Kidney (tissue), 22 donors: ENCODE data around the gene SPATA24. TPM values are rescaled to one million over a fixed set of nuclear protein-coding genes. Genes with fewer than 3 reads are reported as not detected.
A peak's percentile ranks its signal among the peaks of the same experiment; 100 is the strongest.

Experiments
- DNase-seq, 5 donors: peaks; one replicate each; pipeline ENCODE4 v3.0.0-alpha.2; 2013 to 2020
- FAIRE-seq: peaks from 2 replicates; lab custom pipeline; 2012; peaks lifted over from hg19 to GRCh38; lab: Jason Lieb, UNC
- H3K27ac ChIP-seq, 2 donors: one replicate each; pipeline ENCODE4 v1.7.0; 2013; ENCODE audit warnings: low read depth in 2 of 2, low read length in 2 of 2, inconsistent platforms in 1 of 2
- H3K27me3 ChIP-seq: one replicate; pipeline ENCODE4 v1.7.1; 2013; ENCODE audit warnings: low read length, inconsistent platforms; ENCODE audit not compliant: control insufficient read depth, insufficient read depth
- H3K36me3 ChIP-seq, 3 donors: one replicate each; pipeline versions ENCODE4 v1.7.0 to v1.7.1; 2013; ENCODE audit warnings: low read length in 3 of 3, control low read depth in 1 of 3, inconsistent platforms in 1 of 3; ENCODE audit not compliant: insufficient read depth in 3 of 3, control insufficient read depth in 2 of 3
- H3K4me1 ChIP-seq, 3 donors: one replicate each; pipeline versions ENCODE4 v1.7.0 to v1.7.1; 2013; ENCODE audit warnings: low read length in 3 of 3, inconsistent platforms in 1 of 3, low read depth in 1 of 3; ENCODE audit not compliant: control insufficient read depth in 2 of 3, insufficient read depth in 2 of 3
- H3K4me3 ChIP-seq, 3 donors: one replicate each; pipeline versions ENCODE4 v1.7.0 to v1.8.1; 2013; ENCODE audit warnings: low read length in 3 of 3, control low read depth in 1 of 3, inconsistent platforms in 1 of 3
- H3K9ac ChIP-seq, 3 donors: one replicate each; pipeline versions ENCODE4 v1.7.0 to v1.7.1; 2013; ENCODE audit warnings: low read length in 3 of 3, control low read depth in 1 of 3, inconsistent platforms in 1 of 3
- H3K9me3 ChIP-seq, 3 donors: one replicate each; pipeline versions ENCODE4 v1.7.0 to v1.7.1; 2013; ENCODE audit warnings: low read length in 3 of 3, control low read depth in 1 of 3, inconsistent platforms in 1 of 3; ENCODE audit not compliant: control insufficient read depth in 2 of 3, insufficient read depth in 1 of 3
- CTCF ChIP-seq: IDR thresholded peaks from 3 replicates; pipeline ENCODE4 v1.5.1; 2012; ENCODE audit warnings: mild to moderate bottlenecking, moderate library complexity, borderline replicate concordance; ENCODE audit not compliant: insufficient read depth; ENCODE audit errors: extremely low read depth
- intact Hi-C: fragments of 100-400 bp; cut with DNase I; formaldehyde crosslinking; loops from one replicate; pipeline ENCODE4 v1.11.1; 2022
- long read RNA-seq, 10 donors: library from polyadenylated mRNA in 1 of 10; unstranded in 1 of 10; transcript quantifications; one replicate each; pipeline ENCODE4 v2.0.0 and lab custom pipeline, GENCODE V29; 2021 to 2026
- polyA plus RNA-seq: library from polyadenylated mRNA; stranded (reverse); fragments of 350-450 nt; fragmentation: Illumina TruSeq; extraction: RNeasy Lipid Tissue Mini Kit (QIAGEN cat#74804); gene quantifications from one replicate; pipeline ENCODE4 v1.2.3, GENCODE V29; 2014; ENCODE audit warnings: low read depth, low replicate concordance; ENCODE audit not compliant: insufficient read depth
- total RNA-seq: library from RNA; stranded (reverse); fragmentation: NEBNext Ultra II Directional; extraction: Animal tissue kit (Norgen Biotek cat#: 25700); gene quantifications from one replicate; pipeline ENCODE4 v1.2.1, GENCODE V29; 2021
- donor health status: control.
- donor health status: control.
- donor health status: control.
- donor health status: control.
- donor health status: control.
- donor health status: DM: yes; HTN: yes; CAD: no.
- donor health status: Normal renal cell carcinoma (clear cell type).

Gene SPATA24
- total RNA-seq (6.8 TPM), polyA plus RNA-seq (21.6 TPM)
- long read RNA-seq, donor 1, partial matches to known transcripts, result 0 of 3 reads
- long read RNA-seq, donor 1, other reads (novel, unspliced or antisense), result 0 of 3 reads
- long read RNA-seq, donor 2, partial matches to known transcripts, result 0 of 3 reads
- long read RNA-seq, donor 2, other reads (novel, unspliced or antisense), result 0 of 3 reads
- long read RNA-seq, donor 3, transcript SPATA24-203 (4 exons, 646 nt), result major isoform, 8 of 9 reads
- long read RNA-seq, donor 3, partial matches to known transcripts, result 0 of 9 reads
- long read RNA-seq, donor 3, other reads (novel, unspliced or antisense), result 0 of 9 reads
- long read RNA-seq, donor 4, transcript SPATA24-203 (4 exons, 646 nt), result major isoform, 5 of 5 reads
- long read RNA-seq, donor 4, partial matches to known transcripts, result 0 of 5 reads
- long read RNA-seq, donor 4, other reads (novel, unspliced or antisense), result 0 of 5 reads
- long read RNA-seq, donor 5, result 0 reads
- long read RNA-seq, donor 6, transcript SPATA24-203 (4 exons, 646 nt), result major isoform, 8 of 11 reads
- long read RNA-seq, donor 6, partial matches to known transcripts, result 0 of 11 reads
- long read RNA-seq, donor 6, other reads (novel, unspliced or antisense), result 0 of 11 reads
- long read RNA-seq, donor 7, result 0 reads
- long read RNA-seq, donor 8, partial matches to known transcripts, result 0 of 3 reads
- long read RNA-seq, donor 8, other reads (novel, unspliced or antisense), result 0 of 3 reads
- long read RNA-seq, donor 9, result 0 reads
- long read RNA-seq, donor 10, partial matches to known transcripts, result 0 of 4 reads
- long read RNA-seq, donor 10, other reads (novel, unspliced or antisense), result 0 of 4 reads

GRCh38 chr5:139403787-139404483 lies at the start of gene SPATA24:
Gene SPATA24 (minus strand): TSS chr5:139404089. CDS start chr5:139404060, 29 bp downstream.
- Histone ChIP-seq H3K36me3 (no peaks in the 10 kb centered on the region), H3K9me3 (no peaks in the 10 kb centered on the region), H3K9ac (peak within 1 kb of the TSS; percentile 70 to 87 (median 75)), H3K27ac (peak within 1 kb of the TSS; percentile 95), H3K4me1 (peaks cover 3 to 25% (median 11%) of the 10 kb centered on the region in 3 donors), H3K4me3 (peak within 1 kb of the TSS; percentile 72 to 86 (median 75)), H3K27me3 (no peaks in the 10 kb centered on the region)
- intact Hi-C loops, result no loop called here
- peak; percentile 98 to 99 (median 99) for DNase-seq
- no peak for TF ChIP-seq CTCF
- no peak for FAIRE-seq

GRCh38 chr5:139451878-139452660 lies 48.2 kb upstream of the SPATA24 start:
- DNase-seq (no peak), FAIRE-seq (no peak)
- Histone ChIP-seq H3K4me1 (no peaks in the 10 kb centered on the region), H3K36me3 (no peaks in the 10 kb centered on the region), H3K9ac (no peak overlapping the region), H3K27me3 (no peaks in the 10 kb centered on the region), H3K4me3 (no peak overlapping the region), H3K27ac (no peak overlapping the region), H3K9me3 (no peaks in the 10 kb centered on the region)
- TF ChIP-seq CTCF, result no peak
- intact Hi-C loops, result no loop called here

- DNase-seq, result no peak
- no peak for FAIRE-seq
- no peak overlapping the region for H3K4me3 ChIP-seq
- intact Hi-C loops, result no loop called here
- TF ChIP-seq CTCF, result no peak
- H3K27ac ChIP-seq, result no peak overlapping the region
- H3K9me3 ChIP-seq, result no peaks in the 10 kb centered on the region
- no peaks in the 10 kb centered on the region for H3K36me3 ChIP-seq
- no peaks in the 10 kb centered on the region for H3K4me1 ChIP-seq
- H3K9ac ChIP-seq, result no peak overlapping the region
- H3K27me3 ChIP-seq, result no peaks in the 10 kb centered on the region
Measured at GRCh38 chr5:139451176-139451575, 47.3 kb upstream of the SPATA24 start.
